H9 (cell line): ENCODE measurements around the gene POMGNT1. TPM values are rescaled to one million over a fixed set of nuclear protein-coding genes. Genes with fewer than 3 reads are reported as not detected.

Experiments
- DNase-seq: peaks from one replicate; pipeline ENCODE4 v3.0.0-alpha.2; 2017
- H2AFZ ChIP-seq: one replicate; pipeline ENCODE4 v1.6.1; 2013; ENCODE audit warnings: mild to moderate bottlenecking, low read length, control low read depth, moderate library complexity
- H2AK5ac ChIP-seq: 2 replicates; pipeline ENCODE4 v1.6.1; 2013; ENCODE audit warnings: low read length, control low read depth, mixed read lengths; ENCODE audit not compliant: insufficient read length
- H2BK120ac ChIP-seq: one replicate; pipeline ENCODE4 v1.6.1; 2013; ENCODE audit warnings: low read depth, mild to moderate bottlenecking, low read length, control low read depth, inconsistent platforms; ENCODE audit not compliant: poor library complexity, severe bottlenecking
- H2BK12ac ChIP-seq: 2 replicates; pipeline ENCODE4 v1.6.1; 2013; ENCODE audit warnings: low read length, control low read depth, mixed read lengths, low read depth; ENCODE audit not compliant: insufficient read length
- H2BK15ac ChIP-seq: 2 replicates; pipeline ENCODE4 v1.6.1; 2013; ENCODE audit warnings: low read depth, low read length, control low read depth
- H2BK20ac ChIP-seq: one replicate; pipeline ENCODE4 v1.6.1; 2013; ENCODE audit warnings: low read depth, mild to moderate bottlenecking, low read length, control low read depth, inconsistent platforms; ENCODE audit not compliant: poor library complexity, severe bottlenecking
- H2BK5ac ChIP-seq: 2 replicates; pipeline ENCODE4 v1.6.1; 2013; ENCODE audit warnings: low read length, control low read depth, mixed read lengths; ENCODE audit not compliant: insufficient read length
- H3K14ac ChIP-seq: 2 replicates; pipeline ENCODE4 v1.6.1; 2013; ENCODE audit warnings: low read length, control low read depth; ENCODE audit not compliant: insufficient read depth
- H3K18ac ChIP-seq: 2 replicates; pipeline ENCODE4 v1.6.1; 2013; ENCODE audit warnings: low read depth, mild to moderate bottlenecking, mixed read lengths, low read length, control low read depth; ENCODE audit not compliant: insufficient read length
- H3K23ac ChIP-seq: 2 replicates; pipeline ENCODE4 v1.6.1; 2013; ENCODE audit warnings: low read length, control low read depth, mixed read lengths, low read depth; ENCODE audit not compliant: insufficient read length
- H3K23me2 ChIP-seq: 2 replicates; pipeline ENCODE4 v1.6.1; 2013; ENCODE audit warnings: low read depth, mild to moderate bottlenecking, mixed read lengths, low read length, control low read depth; ENCODE audit not compliant: insufficient read length, poor library complexity, severe bottlenecking
- H3K27ac ChIP-seq: 2 replicates; pipeline ENCODE4 v1.5.1; 2013; ENCODE audit warnings: low read length, control low read depth, mixed read lengths, low read depth; ENCODE audit not compliant: insufficient read length
- H3K27me3 ChIP-seq: 2 replicates; pipeline ENCODE4 v1.6.1; 2013; ENCODE audit warnings: low read length, control low read depth, inconsistent platforms; ENCODE audit not compliant: insufficient read depth
- H3K4ac ChIP-seq: 2 replicates; pipeline ENCODE4 v1.6.1; 2013; ENCODE audit warnings: low read depth, mild to moderate bottlenecking, control low read depth, inconsistent platforms, low read length, moderate library complexity
- H3K4me1 ChIP-seq: 2 replicates; pipeline ENCODE4 v1.6.1; 2013; ENCODE audit warnings: low read length, control low read depth, inconsistent platforms; ENCODE audit not compliant: insufficient read depth
- H3K4me2 ChIP-seq: 2 replicates; pipeline ENCODE4 v1.6.1; 2013; ENCODE audit warnings: low read length, control low read depth, mixed read lengths; ENCODE audit not compliant: insufficient read length, insufficient read depth
- H3K56ac ChIP-seq: 2 replicates; pipeline ENCODE4 v1.6.1; 2013; ENCODE audit warnings: low read depth, mild to moderate bottlenecking, mixed read lengths, low read length, control low read depth; ENCODE audit not compliant: insufficient read length
- H3K79me1 ChIP-seq: 2 replicates; pipeline ENCODE4 v1.6.1; 2013; ENCODE audit warnings: low read depth, mild to moderate bottlenecking, moderate library complexity, low read length, control low read depth, inconsistent platforms; ENCODE audit not compliant: insufficient read depth, poor library complexity, severe bottlenecking
- H3K79me2 ChIP-seq: 2 replicates; pipeline ENCODE4 v1.6.1; 2013; ENCODE audit warnings: low read length, control low read depth, inconsistent platforms; ENCODE audit not compliant: insufficient read depth
- H3K9ac ChIP-seq: 2 replicates; pipeline ENCODE4 v1.6.1; 2013; ENCODE audit warnings: low read length, control low read depth, mixed read lengths; ENCODE audit not compliant: insufficient read length; ENCODE audit errors: extremely low read depth
- H3K9me3 ChIP-seq: one replicate; pipeline ENCODE4 v1.6.1; 2013; ENCODE audit warnings: low read depth, low read length, inconsistent platforms; ENCODE audit not compliant: control insufficient read depth
- H3T11ph ChIP-seq: one replicate; pipeline ENCODE4 v1.6.1; 2013; ENCODE audit warnings: mild to moderate bottlenecking, low read length, control low read depth, inconsistent platforms
- H4K20me1 ChIP-seq: one replicate; pipeline ENCODE4 v1.6.1; 2013; ENCODE audit not compliant: control insufficient read depth, insufficient read length, insufficient read depth
- H4K5ac ChIP-seq: 2 replicates; pipeline ENCODE4 v1.6.1; 2013; ENCODE audit warnings: low read depth, mild to moderate bottlenecking, mixed read lengths, low read length, control low read depth; ENCODE audit not compliant: insufficient read length
- H4K8ac ChIP-seq: replicated peaks from 2 replicates; pipeline ENCODE4 v1.6.1; 2013; ENCODE audit warnings: low read length, control low read depth, mixed read lengths, low read depth; ENCODE audit not compliant: insufficient read length
- H4K91ac ChIP-seq: 2 replicates; pipeline ENCODE4 v1.6.1; 2013; ENCODE audit warnings: low read depth, mild to moderate bottlenecking, moderate library complexity, mixed read lengths, low read length, control low read depth; ENCODE audit not compliant: insufficient read length
- H3K27ac Mint-ChIP-seq, 3 experiments: 2 replicates in 2 of 3; 3 replicates in 1 of 3; pipeline ENCODE4 v1.8.0; 2020 to 2021; ENCODE audit warnings: mixed read lengths in 3 of 3, mild to moderate bottlenecking in 1 of 3, moderate library complexity in 1 of 3
- H3K27me3 Mint-ChIP-seq: 2 replicates; pipeline ENCODE4 v1.8.0; 2021; ENCODE audit warnings: low read depth, mild to moderate bottlenecking, moderate library complexity, mixed read lengths
- H3K36me3 Mint-ChIP-seq, 3 experiments: 2 replicates in 2 of 3; 3 replicates in 1 of 3; pipeline ENCODE4 v1.8.0; 2020 to 2021; ENCODE audit warnings: low read depth in 3 of 3, mixed read lengths in 3 of 3; ENCODE audit not compliant: insufficient read depth in 1 of 3
- H3K4me1 Mint-ChIP-seq, 2 experiments: 2 replicates each; pipeline ENCODE4 v1.8.0; 2020; ENCODE audit warnings: mixed read lengths in 2 of 2
- H3K4me3 Mint-ChIP-seq, 2 experiments: 2 replicates in 1 of 2; 3 replicates in 1 of 2; pipeline ENCODE4 v1.8.0; 2020 to 2021; ENCODE audit warnings: mild to moderate bottlenecking in 2 of 2, mixed read lengths in 2 of 2, moderate library complexity in 1 of 2
- H3K9me3 Mint-ChIP-seq, 2 experiments: 2 replicates in 1 of 2; 3 replicates in 1 of 2; pipeline ENCODE4 v1.8.0; 2020; ENCODE audit warnings: mild to moderate bottlenecking in 2 of 2, mixed read lengths in 2 of 2, moderate library complexity in 1 of 2
- WGBS: extraction: QIAGEN DNeasy Blood & Tissue Kit; methylation state at CpG from one replicate; pipeline ENCODE4 v1.1.7; 2013; ENCODE audit warnings: missing lambda C conversion rate, low lambda C conversion rate, mixed read lengths; ENCODE audit not compliant: insufficient read length; ENCODE audit errors: extremely low coverage; 5-methylcytosine and 5-hydroxymethylcytosine counted together
- total RNA-seq: library from RNA; stranded (reverse); gene quantifications from 2 replicates; pipeline ENCODE4 v1.2.1, GENCODE V29; 2021
- TF ChIP-seq, protein P1 (sequence below): fragments of 200-600 bp; sonication (generic); conservative IDR thresholded peaks from 3 replicates; pipeline ENCODE4 v1.8.0; 2021; ENCODE audit warnings: antibody characterized with exemption, mild to moderate bottlenecking

The POMGNT1 gene
- total RNA-seq, 1 experiment from 2014 or later = 62.6 TPM

DNA sequence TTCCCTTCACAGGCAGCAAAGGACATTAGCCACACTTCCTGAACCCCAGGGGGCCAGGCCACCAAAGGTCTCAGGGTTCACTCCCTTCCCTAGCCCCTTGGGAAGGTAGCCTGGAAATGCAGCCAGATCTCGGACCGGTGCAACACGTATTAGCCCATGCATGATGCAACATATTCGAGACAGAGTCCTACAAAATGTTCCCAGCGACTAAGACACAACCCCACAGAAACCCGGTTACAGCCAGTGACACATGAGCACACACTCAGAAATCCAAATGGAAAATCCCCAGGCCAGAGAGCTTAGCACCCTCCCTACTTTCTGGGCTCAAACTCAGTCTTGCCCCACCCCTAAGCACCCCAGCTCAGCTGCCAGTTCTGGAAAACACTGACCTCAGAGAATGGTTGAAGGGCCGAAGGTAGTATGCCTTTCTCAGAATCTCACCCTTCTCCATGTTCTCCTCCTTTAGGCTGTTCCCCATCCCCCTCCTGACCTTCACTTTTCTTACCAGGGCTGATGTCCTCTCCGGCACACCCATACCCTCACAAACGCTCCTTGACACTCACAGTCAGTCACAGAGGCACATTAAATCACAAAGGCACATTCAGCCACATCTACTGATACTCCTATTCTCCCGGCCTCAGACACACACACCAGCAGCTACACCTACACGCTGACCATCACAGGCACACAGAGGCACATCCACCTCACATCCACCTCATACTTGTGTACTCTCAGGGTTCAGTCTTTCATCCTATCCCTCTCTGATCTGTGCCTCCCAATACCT lies 23.6 kb downstream of the POMGNT1 start, which contains the start of gene TSPAN1:
TSS of gene TSPAN1 (plus strand) at position 640 of the 784 bp plus-strand sequence. CDS start 6,021 bp downstream, outside the sequence.
- peaks cover 19% of the 10 kb centered on the region for H3K27me3 Mint-ChIP-seq
- Histone ChIP-seq H4K5ac (no peak within 1 kb of the TSS), H2BK15ac (no peak within 1 kb of the TSS), H3T11ph (no peak within 1 kb of the TSS), H3K4ac (no peak within 1 kb of the TSS), H3K9ac (no peak within 1 kb of the TSS), H2AFZ (no peak within 1 kb of the TSS), H2BK20ac (no peak within 1 kb of the TSS), H2BK120ac (no peak within 1 kb of the TSS), H4K8ac (no peak within 1 kb of the TSS), H3K79me1 (no peaks in the 10 kb centered on the region), H3K9me3 (no peaks in the 10 kb centered on the region), H2AK5ac (no peak within 1 kb of the TSS), H3K23ac (no peak within 1 kb of the TSS), H2BK5ac (no peak within 1 kb of the TSS), H3K27ac (no peak within 1 kb of the TSS), H2BK12ac (no peak within 1 kb of the TSS), H3K14ac (no peak within 1 kb of the TSS), H3K27me3 (no peaks in the 10 kb centered on the region; the same call in 1 of the 2 replicates), H3K4me2 (no peak within 1 kb of the TSS), H3K23me2 (no peaks in the 10 kb centered on the region), H4K20me1 (no peaks in the 10 kb centered on the region), H3K18ac (no peak within 1 kb of the TSS), H3K56ac (no peak within 1 kb of the TSS), H3K4me1 (peaks cover 12% of the 10 kb centered on the region; the same call in 1 of the 2 replicates), H4K91ac (no peak within 1 kb of the TSS), H3K79me2 (no peaks in the 10 kb centered on the region)
- TF ChIP-seq, protein P1, sequence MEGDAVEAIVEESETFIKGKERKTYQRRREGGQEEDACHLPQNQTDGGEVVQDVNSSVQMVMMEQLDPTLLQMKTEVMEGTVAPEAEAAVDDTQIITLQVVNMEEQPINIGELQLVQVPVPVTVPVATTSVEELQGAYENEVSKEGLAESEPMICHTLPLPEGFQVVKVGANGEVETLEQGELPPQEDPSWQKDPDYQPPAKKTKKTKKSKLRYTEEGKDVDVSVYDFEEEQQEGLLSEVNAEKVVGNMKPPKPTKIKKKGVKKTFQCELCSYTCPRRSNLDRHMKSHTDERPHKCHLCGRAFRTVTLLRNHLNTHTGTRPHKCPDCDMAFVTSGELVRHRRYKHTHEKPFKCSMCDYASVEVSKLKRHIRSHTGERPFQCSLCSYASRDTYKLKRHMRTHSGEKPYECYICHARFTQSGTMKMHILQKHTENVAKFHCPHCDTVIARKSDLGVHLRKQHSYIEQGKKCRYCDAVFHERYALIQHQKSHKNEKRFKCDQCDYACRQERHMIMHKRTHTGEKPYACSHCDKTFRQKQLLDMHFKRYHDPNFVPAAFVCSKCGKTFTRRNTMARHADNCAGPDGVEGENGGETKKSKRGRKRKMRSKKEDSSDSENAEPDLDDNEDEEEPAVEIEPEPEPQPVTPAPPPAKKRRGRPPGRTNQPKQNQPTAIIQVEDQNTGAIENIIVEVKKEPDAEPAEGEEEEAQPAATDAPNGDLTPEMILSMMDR = no peak
- H3K36me3 Mint-ChIP-seq = no peaks in the 10 kb centered on the region
- no peak within 1 kb of the TSS for H3K27ac Mint-ChIP-seq
- DNase-seq = no peak
- H3K9me3 Mint-ChIP-seq = no peaks in the 10 kb centered on the region; a peak in 1 of 5 replicates
- WGBS = no CpG with 5 or more reads among the region's 11 CpGs
- no peak within 1 kb of the TSS for H3K4me3 Mint-ChIP-seq
- H3K4me1 Mint-ChIP-seq = peaks cover 6 to 11% of the 10 kb centered on the region in 2 experiments
